GM21825 (cell line): ENCODE results near the gene SLC66A1.

Experiments used
- ATAC-seq: cut with Tn5 transposase; IDR thresholded peaks from one replicate; pipeline ENCODE4 v1.9.1; 2021; ENCODE audit warnings: mild to moderate bottlenecking, moderate library complexity; ENCODE audit not compliant: unreplicated experiment

The SLC66A1 gene

GRCh38 chr1:19360432-19360831 is 48.3 kb downstream of the SLC66A1 start:
- no peak for ATAC-seq

- ATAC-seq: no peak
Measured at GRCh38 chr1:19360843-19361610, 48.9 kb downstream of the SLC66A1 start.

- ATAC-seq: no peak
Measured at GRCh38 chr1:19361611-19362147, 49.6 kb downstream of the SLC66A1 start.

- ATAC-seq: no peak
Measured at GRCh38 chr1:19363536-19364152, 51.5 kb downstream of the SLC66A1 start.

GRCh38 chr1:19365721-19366120 is 53.6 kb downstream of the SLC66A1 start:
- ATAC-seq: no peak

- ATAC-seq: no peak
Measured at GRCh38 chr1:19366599-19367536, 54.7 kb downstream of the SLC66A1 start.

GRCh38 chr1:19367584-19368041 is 55.5 kb downstream of the SLC66A1 start:
- no peak for ATAC-seq

GRCh38 chr1:19368050-19368449 is 55.9 kb downstream of the SLC66A1 start:
- ATAC-seq: no peak

- no peak for ATAC-seq
Measured at GRCh38 chr1:19368964-19369363, 56.8 kb downstream of the SLC66A1 start.

- ATAC-seq: no peak
Measured at GRCh38 chr1:19369396-19370090, 57.4 kb downstream of the SLC66A1 start.

- no peak for ATAC-seq
Measured at GRCh38 chr1:19370453-19371170, 58.5 kb downstream of the SLC66A1 start.

- no peak for ATAC-seq
Measured at GRCh38 chr1:19371226-19372135, 59.4 kb downstream of the SLC66A1 start.

- no peak for ATAC-seq
Measured at GRCh38 chr1:19372136-19372514, 60.0 kb downstream of the SLC66A1 start.

- ATAC-seq: no peak
Measured at GRCh38 chr1:19372602-19373001, 60.5 kb downstream of the SLC66A1 start.

- ATAC-seq: no peak
Measured at GRCh38 chr1:19373211-19374082, 61.3 kb downstream of the SLC66A1 start.

GRCh38 chr1:19374083-19374801 is 62.1 kb downstream of the SLC66A1 start:
- ATAC-seq: no peak

- no peak for ATAC-seq
Measured at GRCh38 chr1:19374926-19375325, 62.8 kb downstream of the SLC66A1 start.
